ENCODE results near the gene ARAF.

Gene ARAF

GRCh38 chrX:47556045-47556623 is 4.9 kb upstream of the ARAF start:
- no peak for TF ChIP-seq CTCF (IDR thresholded peaks at IDR 0.05; ENCODE audit: low read depth, low read length, missing control alignments)
- peak; percentile 79 for DNase-seq (ENCODE audit: low read depth)
- in situ Hi-C loops (cut with HindIII; ENCODE audit: low sequenced_read_pairs), result no loop called here
- H3K4me3 ChIP-seq (ENCODE audit: low read depth, low read length), result peak overlapping the region; percentile 43

GRCh38 chrX:47558436-47558835 is 2.6 kb upstream of the ARAF start:
- DNase-seq (ENCODE audit: low read depth), result no peak
- in situ Hi-C loops (cut with HindIII; ENCODE audit: low sequenced_read_pairs), result no loop called here

GRCh38 chrX:47560179-47560933 is 649 bp upstream of the ARAF start:
- no peak for DNase-seq (ENCODE audit: low read depth)
- in situ Hi-C loops (cut with HindIII; ENCODE audit: low sequenced_read_pairs), result no loop called here
- TF ChIP-seq CTCF (IDR thresholded peaks at IDR 0.05; ENCODE audit: low read depth, low read length, missing control alignments), result no peak
- H3K4me3 ChIP-seq (ENCODE audit: low read depth, low read length), result peak overlapping the region; percentile 60

More at GRCh38 chrX:47558436-47558835, 2.6 kb upstream of the ARAF start:
- no peak for TF ChIP-seq CTCF (IDR thresholded peaks at IDR 0.05; ENCODE audit: low read depth, low read length, missing control alignments)
- no peak overlapping the region for H3K4me3 ChIP-seq (ENCODE audit: low read depth, low read length)

- no peak for TF ChIP-seq CTCF (IDR thresholded peaks at IDR 0.05; ENCODE audit: low read depth, low read length, missing control alignments)
- no peak for DNase-seq (ENCODE audit: low read depth)
- H3K4me3 ChIP-seq (ENCODE audit: low read depth, low read length), result peak overlapping the region; percentile 60
- in situ Hi-C loops (cut with HindIII; ENCODE audit: low sequenced_read_pairs), result no loop called here
Observed at GRCh38 chrX:47561659-47562151, 700 bp downstream of the ARAF start.

- in situ Hi-C loops (cut with HindIII; ENCODE audit: low sequenced_read_pairs), result no loop called here
- TF ChIP-seq CTCF (IDR thresholded peaks at IDR 0.05; ENCODE audit: low read depth, low read length, missing control alignments), result peak; percentile 27
- no peak overlapping the region for H3K4me3 ChIP-seq (ENCODE audit: low read depth, low read length)
- DNase-seq (ENCODE audit: low read depth), result no peak
Observed at GRCh38 chrX:47562615-47563243, 1.7 kb downstream of the ARAF start.

- H3K4me3 ChIP-seq (ENCODE audit: low read depth, low read length), result no peak overlapping the region
- no peak for TF ChIP-seq CTCF (IDR thresholded peaks at IDR 0.05; ENCODE audit: low read depth, low read length, missing control alignments)
- DNase-seq (ENCODE audit: low read depth), result no peak
- in situ Hi-C loops (cut with HindIII; ENCODE audit: low sequenced_read_pairs), result no loop called here
Observed at GRCh38 chrX:47563801-47564315, 2.9 kb downstream of the ARAF start.

All from astrocyte of the cerebellum (primary cell).